Neuronal stem cell (in vitro differentiated cells): ENCODE results near the gene DNASE1L2.

Experiments
- DNase-seq: peaks from one replicate; pipeline ENCODE4 v3.0.0-alpha.2; 2013; ENCODE audit warnings: low spot score
- H2AFZ ChIP-seq: one replicate; pipeline ENCODE4 v1.6.1; 2013; ENCODE audit warnings: mild to moderate bottlenecking, low read length, inconsistent platforms
- H2AK5ac ChIP-seq: 2 replicates; pipeline ENCODE4 v1.6.1; 2013; ENCODE audit warnings: low read depth, mild to moderate bottlenecking, inconsistent platforms, low read length, moderate library complexity, mixed read lengths
- H2BK120ac ChIP-seq: 2 replicates; pipeline ENCODE4 v1.6.1; 2013; ENCODE audit warnings: low read depth, mild to moderate bottlenecking, inconsistent platforms, low read length, moderate library complexity, mixed read lengths
- H2BK12ac ChIP-seq: one replicate; pipeline ENCODE4 v1.6.1; 2013; ENCODE audit warnings: low read length, inconsistent platforms
- H2BK15ac ChIP-seq: 2 replicates; pipeline ENCODE4 v1.6.1; 2013; ENCODE audit warnings: mild to moderate bottlenecking, low read length, inconsistent platforms, mixed read lengths
- H2BK5ac ChIP-seq: one replicate; pipeline ENCODE4 v1.6.1; 2013; ENCODE audit warnings: inconsistent platforms, mild to moderate bottlenecking, low read length, moderate library complexity
- H3K14ac ChIP-seq: one replicate; pipeline ENCODE4 v1.6.1; 2013; ENCODE audit warnings: low read length, inconsistent platforms
- H3K18ac ChIP-seq: 2 replicates; pipeline ENCODE4 v1.6.1; 2013; ENCODE audit warnings: low read length, inconsistent platforms
- H3K23ac ChIP-seq: 2 replicates; pipeline ENCODE4 v1.6.1; 2013; ENCODE audit warnings: low read depth, mild to moderate bottlenecking, mixed read lengths, low read length, inconsistent platforms; ENCODE audit not compliant: poor library complexity
- H3K27ac ChIP-seq: replicated peaks from 3 replicates; pipeline ENCODE4 v1.5.1; 2013; ENCODE audit warnings: low read length, inconsistent platforms
- H3K27me3 ChIP-seq, 3 experiments: 2 replicates each; pipeline ENCODE4 v1.6.1; 2013; ENCODE audit warnings: low read length in 3 of 3, mild to moderate bottlenecking in 2 of 3, inconsistent platforms in 1 of 3, low read depth in 1 of 3, mixed read lengths in 1 of 3, moderate library complexity in 1 of 3; ENCODE audit not compliant: control insufficient read depth in 3 of 3, insufficient read depth in 3 of 3
- H3K36me3 ChIP-seq, 2 donors: replicated peaks in 1 of 2; 2 replicates each; pipeline ENCODE4 v1.6.1; 2013; ENCODE audit warnings: low read length in 2 of 2; ENCODE audit not compliant: control insufficient read depth in 2 of 2, insufficient read depth in 2 of 2
- H3K4ac ChIP-seq: 2 replicates; pipeline ENCODE4 v1.6.1; 2013; ENCODE audit warnings: inconsistent platforms, mild to moderate bottlenecking, low read length, moderate library complexity
- H3K4me1 ChIP-seq, 2 donors: 1 replicate in 1 of 2; 2 replicates in 1 of 2; pipeline ENCODE4 v1.6.1; 2013; ENCODE audit warnings: low read length in 2 of 2, low read depth in 1 of 2; ENCODE audit not compliant: control insufficient read depth in 2 of 2, insufficient read depth in 1 of 2
- H3K4me2 ChIP-seq: one replicate; pipeline ENCODE4 v1.6.1; 2013; ENCODE audit warnings: mild to moderate bottlenecking, low read length, inconsistent platforms; ENCODE audit not compliant: insufficient read depth, poor library complexity, severe bottlenecking
- H3K4me3 ChIP-seq, 2 donors: 2 replicates each; pipeline ENCODE4 v1.5.1; 2013; ENCODE audit warnings: low read length in 2 of 2, mild to moderate bottlenecking in 2 of 2, inconsistent platforms in 1 of 2, moderate library complexity in 1 of 2
- H3K79me1 ChIP-seq: one replicate; pipeline ENCODE4 v1.6.1; 2013; ENCODE audit warnings: low read depth, mild to moderate bottlenecking, inconsistent platforms, low read length, moderate library complexity
- H3K9ac ChIP-seq: one replicate; pipeline ENCODE4 v1.6.1; 2013; ENCODE audit warnings: mild to moderate bottlenecking, low read depth, low read length, inconsistent platforms; ENCODE audit not compliant: poor library complexity
- H3K9me3 ChIP-seq, 2 donors: replicated peaks in 1 of 2; 2 replicates each; pipeline versions ENCODE3 to v1.6.1; 2013; ENCODE audit warnings: low read length in 2 of 2, mild to moderate bottlenecking in 2 of 2, inconsistent platforms in 1 of 2, low read depth in 1 of 2, mixed read lengths in 1 of 2, moderate library complexity in 1 of 2; ENCODE audit not compliant: control insufficient read depth in 2 of 2, insufficient read depth in 1 of 2
- H4K8ac ChIP-seq: one replicate; pipeline ENCODE4 v1.6.1; 2013; ENCODE audit warnings: low read depth, mild to moderate bottlenecking, inconsistent platforms, low read length, moderate library complexity
- H4K91ac ChIP-seq: one replicate; pipeline ENCODE4 v1.6.1; 2013; ENCODE audit warnings: low read length, low read depth, mild to moderate bottlenecking, inconsistent platforms; ENCODE audit not compliant: poor library complexity
- WGBS, 2 donors: extraction: QIAGEN DNeasy Blood & Tissue Kit; methylation state at CpG; one replicate each; pipeline ENCODE4 v1.1.7; 2013; ENCODE audit warnings: missing lambda C conversion rate in 2 of 2, mixed read lengths in 1 of 2; ENCODE audit not compliant: insufficient read length in 2 of 2, insufficient replicate concordance in 1 of 2; ENCODE audit errors: extremely low coverage in 2 of 2; 5-methylcytosine and 5-hydroxymethylcytosine counted together

Gene DNASE1L2

DNA sequence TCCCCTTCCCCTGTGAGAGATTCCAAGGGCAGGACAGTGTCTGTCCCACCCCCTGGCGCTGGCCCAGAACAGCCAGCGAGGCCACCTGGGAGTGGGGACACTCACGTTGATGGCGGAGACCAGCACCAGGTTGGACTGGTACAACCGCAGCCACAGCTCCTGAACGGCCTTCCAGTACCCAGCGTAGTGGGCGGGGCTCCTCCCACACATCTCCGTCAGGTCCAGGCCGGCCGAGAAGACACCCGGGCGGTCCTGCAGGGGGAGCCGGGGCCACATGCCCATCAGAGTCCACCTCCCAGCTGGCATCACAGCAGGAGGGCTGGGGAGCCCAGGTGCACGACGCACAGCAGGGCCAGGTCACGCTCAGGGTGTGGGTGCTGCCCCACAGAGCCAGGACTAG is 8.1 kb downstream of the DNASE1L2 start:
- no peak overlapping the region for H3K27ac ChIP-seq
- no peak overlapping the region for H2BK120ac ChIP-seq
- no peak overlapping the region for H3K4me2 ChIP-seq
- peaks cover 4% of the 10 kb centered on the region for H3K79me1 ChIP-seq
- peaks cover 47 to 84% of the 10 kb centered on the region in 2 donors for H3K36me3 ChIP-seq
- no peaks in the 10 kb centered on the region for H3K27me3 ChIP-seq
- no peaks in the 10 kb centered on the region for H3K9me3 ChIP-seq
- no peak overlapping the region for H2BK12ac ChIP-seq
- H3K4me3 ChIP-seq: no peak overlapping the region
- H3K4me1 ChIP-seq: no peaks in the 10 kb centered on the region
- H2BK15ac ChIP-seq: no peak overlapping the region
- no peak overlapping the region for H4K8ac ChIP-seq
- no peak overlapping the region for H3K23ac ChIP-seq
- no CpG with 5 or more reads among the region's 17 CpGs for WGBS, 2 donors
- no peak overlapping the region for H2AK5ac ChIP-seq
- no peak overlapping the region for H3K9ac ChIP-seq
- DNase-seq: no peak
- H3K4ac ChIP-seq: no peak overlapping the region
- no peak overlapping the region for H2BK5ac ChIP-seq
- H2AFZ ChIP-seq: no peak overlapping the region
- no peak overlapping the region for H3K14ac ChIP-seq
- H3K18ac ChIP-seq: no peak overlapping the region
- no peak overlapping the region for H4K91ac ChIP-seq

DNA sequence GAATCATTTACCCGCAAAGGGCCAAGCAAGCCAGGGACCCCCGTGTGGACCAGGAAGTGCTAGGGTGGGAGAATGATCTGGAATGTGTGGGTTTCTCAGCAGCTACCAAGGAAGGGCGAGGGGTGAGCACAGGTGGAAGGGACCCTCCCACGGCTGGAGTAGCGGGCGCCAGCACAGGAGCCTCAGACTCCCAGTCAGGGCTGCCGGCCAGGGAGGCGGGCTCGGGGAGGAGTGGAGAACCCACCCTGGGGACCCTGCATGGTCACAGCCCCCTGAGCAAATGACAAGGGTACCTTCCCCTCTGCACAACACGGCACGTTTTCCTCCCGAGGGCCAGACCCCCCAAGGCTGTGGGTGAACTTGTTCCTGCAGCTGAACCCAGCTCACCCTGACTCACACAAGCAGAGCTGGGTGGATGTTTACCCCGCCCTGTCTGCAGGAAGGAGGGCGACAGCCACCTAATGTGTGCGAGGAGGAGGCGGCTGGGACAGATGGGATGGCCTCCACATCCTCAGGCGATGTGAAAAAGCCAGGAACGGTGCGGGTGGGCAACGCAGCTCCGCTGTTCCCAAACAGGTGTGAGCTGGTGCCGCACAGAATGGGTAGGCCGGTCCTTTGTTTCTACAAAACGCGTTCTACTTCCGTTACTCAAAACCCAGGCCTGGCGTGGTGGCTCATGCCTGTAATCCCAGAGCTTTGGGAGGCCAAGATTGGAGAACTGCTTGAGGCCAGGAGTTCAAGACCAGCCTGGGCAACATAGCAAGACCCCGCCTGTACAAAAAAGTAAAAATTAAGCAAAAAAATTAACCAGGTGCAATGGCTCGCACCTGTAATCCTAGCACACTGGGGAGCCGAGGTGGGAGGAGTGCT is 8.9 kb downstream of the DNASE1L2 start:
- H2BK15ac ChIP-seq: no peak overlapping the region
- H3K9me3 ChIP-seq: no peaks in the 10 kb centered on the region
- H2BK120ac ChIP-seq: no peak overlapping the region
- no peak overlapping the region for H3K23ac ChIP-seq
- no peak overlapping the region for H3K18ac ChIP-seq
- H3K4me3 ChIP-seq: no peak overlapping the region
- H3K9ac ChIP-seq: no peak overlapping the region
- H3K27me3 ChIP-seq: no peaks in the 10 kb centered on the region
- peaks cover 45 to 83% of the 10 kb centered on the region in 2 donors for H3K36me3 ChIP-seq
- H2BK5ac ChIP-seq: no peak overlapping the region
- no peak overlapping the region for H3K27ac ChIP-seq
- no peak overlapping the region for H4K8ac ChIP-seq
- no peak overlapping the region for H2BK12ac ChIP-seq
- no CpG with 5 or more reads among the region's 30 CpGs for WGBS, 2 donors
- no peak overlapping the region for H3K4ac ChIP-seq
- H3K4me1 ChIP-seq: peaks cover 0 to under 1% of the 10 kb centered on the region in 2 donors
- H4K91ac ChIP-seq: no peak overlapping the region
- H3K79me1 ChIP-seq: peaks cover 4% of the 10 kb centered on the region
- H2AK5ac ChIP-seq: no peak overlapping the region
- H3K4me2 ChIP-seq: no peak overlapping the region
- H3K14ac ChIP-seq: no peak overlapping the region
- no peak overlapping the region for H2AFZ ChIP-seq
- no peak for DNase-seq

DNA sequence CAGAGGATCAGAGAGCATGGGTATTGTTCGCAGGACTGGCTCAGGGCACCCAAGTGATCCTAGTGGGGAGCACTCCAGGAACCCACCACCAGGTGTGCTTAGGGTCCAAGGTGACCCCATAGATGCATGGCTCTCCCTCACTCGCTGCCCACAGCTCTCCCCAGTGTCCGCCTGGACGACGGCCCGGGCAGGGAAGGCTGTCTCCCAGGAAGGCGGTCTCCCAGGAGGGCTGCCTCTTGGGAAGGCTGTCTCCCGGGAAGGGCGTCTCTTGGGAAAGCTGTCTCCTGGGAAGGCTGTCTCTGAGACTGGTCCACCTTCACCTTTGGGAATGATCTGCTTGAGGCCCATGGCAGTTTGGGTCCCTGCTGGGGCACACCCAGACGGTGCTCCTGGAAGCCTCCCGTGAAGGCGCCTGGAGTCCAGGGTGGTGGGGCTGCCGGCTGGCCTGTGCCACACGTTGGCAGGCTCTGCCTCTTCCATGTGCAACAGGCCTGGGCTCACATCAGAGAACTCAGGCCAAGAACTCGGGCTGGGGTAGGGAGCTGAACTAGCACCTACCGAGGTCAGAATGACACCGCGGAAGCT is 10.1 kb downstream of the DNASE1L2 start:
- Histone ChIP-seq H2BK120ac (no peak overlapping the region), H2AFZ (no peak overlapping the region), H3K27me3 (no peaks in the 10 kb centered on the region), H3K27ac (no peak overlapping the region), H3K9ac (no peak overlapping the region), H4K91ac (peak overlapping the region; percentile 3), H4K8ac (no peak overlapping the region), H3K36me3 (peaks cover 45 to 75% of the 10 kb centered on the region in 2 donors), H3K4me2 (no peak overlapping the region), H3K14ac (no peak overlapping the region), H2BK5ac (no peak overlapping the region), H3K79me1 (peaks cover 6% of the 10 kb centered on the region), H3K23ac (no peak overlapping the region), H3K9me3 (no peaks in the 10 kb centered on the region), H2BK15ac (no peak overlapping the region), H2BK12ac (no peak overlapping the region), H3K4me1 (peaks cover 4% of the 10 kb centered on the region in 2 donors), H2AK5ac (no peak overlapping the region), H3K18ac (no peak overlapping the region), H3K4ac (no peak overlapping the region), H3K4me3 (no peak overlapping the region)
- DNase-seq: no peak
- no CpG with 5 or more reads among the region's 18 CpGs for WGBS, 2 donors

DNA sequence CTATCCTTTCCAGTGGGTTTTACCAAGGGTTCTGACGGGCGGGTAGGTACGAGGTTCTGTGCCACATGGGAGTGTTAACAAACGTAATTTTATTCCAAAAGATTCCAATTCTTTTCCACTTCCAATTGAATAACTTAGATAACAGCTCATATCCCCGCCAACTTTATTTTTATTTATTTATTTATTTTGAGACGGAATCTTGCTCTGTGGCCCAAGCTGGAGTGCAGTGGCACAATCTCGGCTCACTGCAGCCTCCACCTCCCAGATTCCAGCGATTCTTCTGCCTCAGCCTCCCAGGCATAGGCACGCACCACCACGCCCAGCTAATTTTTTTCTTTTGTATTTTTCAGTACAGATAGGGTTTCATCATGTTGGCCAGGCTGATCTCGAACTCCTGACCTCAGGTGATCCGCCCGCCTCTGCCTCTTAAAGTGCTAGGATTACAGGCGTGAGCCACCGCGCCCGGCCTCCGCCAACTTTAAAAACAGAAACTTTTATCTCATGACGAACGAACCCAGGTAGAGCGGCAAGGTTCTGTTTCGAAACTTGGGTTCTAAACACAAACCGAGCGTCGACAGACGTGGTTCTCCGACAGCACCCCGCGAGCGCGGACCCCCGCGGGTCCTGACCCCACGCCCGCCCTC is 14.5 kb downstream of the DNASE1L2 start:
- peaks cover 34 to 75% of the 10 kb centered on the region in 2 donors for H3K36me3 ChIP-seq

More for the DNA sequence above, 14.5 kb downstream of the DNASE1L2 start:
- no peak overlapping the region for H2BK120ac ChIP-seq
- no peak overlapping the region for H4K8ac ChIP-seq
- H3K79me1 ChIP-seq: peaks cover 6% of the 10 kb centered on the region
- H3K9me3 ChIP-seq: no peaks in the 10 kb centered on the region
- H3K4me2 ChIP-seq: peak overlapping the region; percentile 66
- peaks cover 9 to 11% of the 10 kb centered on the region in 2 donors for H3K4me1 ChIP-seq
- no CpG with 5 or more reads among the region's 35 CpGs for WGBS, 2 donors
- peak overlapping the region; percentile 74 to 89 for H3K4me3 ChIP-seq
- H3K4ac ChIP-seq: no peak overlapping the region
- peak overlapping the region; percentile 93 for H3K18ac ChIP-seq
- H3K27me3 ChIP-seq: no peaks in the 10 kb centered on the region
- H2AK5ac ChIP-seq: peak overlapping the region; percentile 60
- H3K14ac ChIP-seq: no peak overlapping the region
- H2BK15ac ChIP-seq: peak overlapping the region; percentile 37
- H2AFZ ChIP-seq: peak overlapping the region; percentile 93
- H2BK12ac ChIP-seq: no peak overlapping the region
- H3K23ac ChIP-seq: peak overlapping the region; percentile 94
- peak overlapping the region; percentile 81 for H3K9ac ChIP-seq
- H2BK5ac ChIP-seq: peak overlapping the region; percentile 95
- H4K91ac ChIP-seq: no peak overlapping the region
- peak; percentile 24 for DNase-seq
- H3K27ac ChIP-seq: peak overlapping the region; percentile 83
